Measurements from ENCODE around the gene COL6A2.

Gene COL6A2

DNA sequence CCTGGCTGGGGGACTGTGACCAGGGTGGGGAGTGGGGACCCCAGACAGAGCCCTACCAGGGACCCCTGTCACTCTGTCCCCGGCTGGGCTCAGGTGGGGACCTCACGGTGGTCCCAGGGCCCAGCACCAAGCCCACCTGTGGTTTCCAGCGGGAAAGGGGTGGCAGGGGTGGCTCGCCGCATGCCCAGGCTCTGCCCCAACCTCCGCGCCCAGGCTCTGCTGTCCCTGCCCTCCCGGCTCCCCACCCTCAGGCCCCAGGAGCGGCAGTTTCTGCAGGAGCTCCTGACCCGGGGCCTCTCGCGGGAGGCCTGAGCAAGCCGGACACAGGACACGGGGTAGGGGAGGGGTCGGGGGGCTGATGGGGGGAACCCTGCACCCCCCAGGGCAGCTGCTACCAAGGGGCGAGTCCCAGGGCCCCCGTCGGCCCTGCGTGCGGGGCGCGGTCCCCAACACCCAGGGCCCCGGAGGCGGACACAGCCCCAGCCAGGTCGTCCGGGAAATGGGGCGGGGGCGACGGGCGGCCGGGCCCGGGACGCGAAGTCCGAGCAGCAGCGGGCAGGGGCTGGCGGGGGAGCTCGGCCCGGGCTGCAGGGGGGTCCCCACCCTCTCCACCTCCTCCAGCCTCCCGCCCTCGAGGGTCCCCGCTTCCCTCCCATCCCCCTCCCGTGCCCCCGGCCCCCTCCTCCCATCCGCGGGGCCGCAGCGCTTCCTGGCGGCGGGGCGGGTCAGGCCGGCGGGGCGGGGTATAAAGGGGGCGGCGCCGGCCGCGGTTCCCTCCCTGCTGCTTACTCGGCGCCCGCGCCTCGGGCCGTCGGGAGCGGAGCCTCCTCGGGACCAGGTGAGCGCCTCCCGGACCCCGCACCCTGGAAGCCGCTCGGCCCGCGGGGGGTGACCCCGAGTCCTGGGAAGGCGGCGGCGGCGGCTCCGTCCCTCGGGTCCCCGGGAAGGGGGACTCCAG is at the start of gene COL6A2:
Gene COL6A2 (plus strand): TSS at position 777 of the 958 bp plus-strand sequence.
- ATAC-seq (ENCODE audit: low read depth) (peak; percentile 88), DNase-seq (ENCODE audit: low spot score) (peak; percentile 49)
- peak within 1 kb of the TSS; percentile 45 for H3K4me3 ChIP-seq (ENCODE audit: severe bottlenecking)
- no peak within 1 kb of the TSS for H3K27ac ChIP-seq (ENCODE audit: poor library complexity, severe bottlenecking)
- TF ChIP-seq, protein P1, sequence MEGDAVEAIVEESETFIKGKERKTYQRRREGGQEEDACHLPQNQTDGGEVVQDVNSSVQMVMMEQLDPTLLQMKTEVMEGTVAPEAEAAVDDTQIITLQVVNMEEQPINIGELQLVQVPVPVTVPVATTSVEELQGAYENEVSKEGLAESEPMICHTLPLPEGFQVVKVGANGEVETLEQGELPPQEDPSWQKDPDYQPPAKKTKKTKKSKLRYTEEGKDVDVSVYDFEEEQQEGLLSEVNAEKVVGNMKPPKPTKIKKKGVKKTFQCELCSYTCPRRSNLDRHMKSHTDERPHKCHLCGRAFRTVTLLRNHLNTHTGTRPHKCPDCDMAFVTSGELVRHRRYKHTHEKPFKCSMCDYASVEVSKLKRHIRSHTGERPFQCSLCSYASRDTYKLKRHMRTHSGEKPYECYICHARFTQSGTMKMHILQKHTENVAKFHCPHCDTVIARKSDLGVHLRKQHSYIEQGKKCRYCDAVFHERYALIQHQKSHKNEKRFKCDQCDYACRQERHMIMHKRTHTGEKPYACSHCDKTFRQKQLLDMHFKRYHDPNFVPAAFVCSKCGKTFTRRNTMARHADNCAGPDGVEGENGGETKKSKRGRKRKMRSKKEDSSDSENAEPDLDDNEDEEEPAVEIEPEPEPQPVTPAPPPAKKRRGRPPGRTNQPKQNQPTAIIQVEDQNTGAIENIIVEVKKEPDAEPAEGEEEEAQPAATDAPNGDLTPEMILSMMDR (IDR thresholded peaks at IDR 0.05; ENCODE audit: poor library complexity, severe bottlenecking) = peak; percentile 38
- H3K9me3 ChIP-seq (ENCODE audit: severe bottlenecking) = peaks cover 3% of the 10 kb centered on the region
- H3K4me1 ChIP-seq (ENCODE audit: insufficient read depth, poor library complexity, severe bottlenecking) = no peaks in the 10 kb centered on the region
- H3K27me3 ChIP-seq (ENCODE audit: insufficient read depth, poor library complexity, severe bottlenecking) = peaks cover 14% of the 10 kb centered on the region
- 0 out of 2 replicates have a peak, but pooled peaks cover 3% of the 10 kb centered on the region for H3K36me3 ChIP-seq (ENCODE audit: low read depth)

DNA sequence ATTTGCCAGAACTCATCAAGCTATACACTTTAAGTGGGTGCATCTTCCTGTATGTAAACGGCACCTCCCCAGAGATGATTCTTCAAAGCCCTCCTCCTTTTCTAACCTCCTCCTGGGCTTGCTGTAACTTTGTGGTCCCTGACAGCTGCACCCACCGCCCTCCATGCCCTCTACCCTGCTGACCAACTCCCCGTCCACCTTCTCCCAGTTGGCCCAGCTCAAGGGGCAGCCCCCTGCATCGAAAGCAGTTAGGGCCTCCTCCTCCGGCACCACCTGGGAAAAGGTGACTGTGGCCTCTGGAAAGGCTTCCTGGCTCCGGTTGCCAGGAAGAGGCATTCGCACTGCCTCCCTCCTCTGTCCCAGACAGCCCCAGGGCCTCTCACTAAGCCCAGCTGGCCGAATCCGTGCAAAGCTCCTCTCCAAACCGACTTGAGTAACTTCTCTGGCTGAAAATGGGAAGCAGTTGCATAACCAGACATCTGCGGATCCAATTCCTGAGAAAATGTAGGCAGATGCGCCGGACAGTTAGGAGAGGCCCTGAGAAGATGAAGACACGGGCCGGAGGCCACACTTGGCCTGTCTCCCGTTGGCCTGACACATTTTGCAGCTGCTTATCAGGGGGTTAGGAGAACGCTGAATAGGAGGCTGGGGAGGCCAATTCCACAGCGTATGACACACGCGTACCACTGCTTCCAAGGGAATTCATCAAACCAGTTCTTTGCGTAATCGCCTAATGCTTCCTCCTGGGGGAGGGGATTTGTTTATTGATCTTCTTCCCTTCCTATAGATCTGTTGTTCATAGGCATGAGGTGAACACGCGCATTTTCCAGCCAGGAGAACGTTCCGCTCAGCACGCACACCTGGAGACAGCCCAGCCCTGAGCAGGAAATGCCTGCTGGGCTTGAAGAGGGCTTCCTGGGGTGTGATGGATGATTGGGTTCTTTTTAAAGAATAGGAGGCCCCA is 48.7 kb upstream of the COL6A2 start:
- H3K27me3 ChIP-seq (ENCODE audit: insufficient read depth, poor library complexity, severe bottlenecking) = no peaks in the 10 kb centered on the region
- peak; percentile 77 for DNase-seq (ENCODE audit: low spot score)
- ATAC-seq (ENCODE audit: low read depth) = peak; percentile 91
- peaks cover 16% of the 10 kb centered on the region for H3K4me1 ChIP-seq (ENCODE audit: insufficient read depth, poor library complexity, severe bottlenecking)
- no peaks in the 10 kb centered on the region for H3K36me3 ChIP-seq (ENCODE audit: low read depth)
- TF ChIP-seq, protein P1 (IDR thresholded peaks at IDR 0.05; ENCODE audit: poor library complexity, severe bottlenecking) = no peak
- H3K4me3 ChIP-seq (ENCODE audit: severe bottlenecking) = no peak overlapping the region
- H3K27ac ChIP-seq (ENCODE audit: poor library complexity, severe bottlenecking) = peak overlapping the region; percentile 88
- H3K9me3 ChIP-seq (ENCODE audit: severe bottlenecking) = no peaks in the 10 kb centered on the region

DNA sequence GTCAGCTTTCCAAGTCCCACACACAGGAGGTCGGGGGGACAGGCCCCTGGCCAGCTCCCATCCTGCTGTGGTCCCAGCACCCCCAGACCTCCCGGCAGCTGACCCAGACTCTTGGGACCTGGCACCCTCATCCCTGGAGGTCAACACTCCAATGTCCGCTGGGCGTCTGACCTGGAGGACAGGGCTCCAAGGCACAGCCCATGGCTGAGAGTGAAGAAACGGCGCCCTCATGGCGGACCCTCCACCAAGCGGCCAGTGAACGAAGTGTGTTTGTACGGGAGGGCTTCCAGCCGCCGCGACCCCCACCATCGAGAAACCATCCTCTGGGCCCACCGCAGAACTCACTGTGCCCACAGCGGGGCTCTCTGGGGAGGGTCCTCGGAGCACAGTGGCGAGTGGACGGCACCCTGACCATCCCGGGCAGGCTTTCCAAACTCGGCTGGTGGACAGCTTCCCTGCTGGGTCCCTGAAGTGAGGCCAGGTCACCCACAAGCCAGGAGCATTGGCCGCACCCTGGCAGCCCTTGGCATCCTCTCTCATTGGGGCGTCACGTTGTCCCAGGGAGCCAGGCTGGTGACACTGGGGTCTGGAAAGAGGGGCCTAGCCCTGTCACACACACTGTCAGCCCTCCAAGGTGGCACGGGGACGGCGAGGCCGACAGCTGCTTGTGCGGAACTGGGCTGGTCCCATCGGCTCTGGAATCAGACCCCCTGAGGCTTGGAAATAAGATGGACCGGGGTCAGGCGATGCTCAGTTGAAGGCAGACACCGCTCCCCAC is 47.8 kb upstream of the COL6A2 start:
- no peaks in the 10 kb centered on the region for H3K9me3 ChIP-seq (ENCODE audit: severe bottlenecking)
- no peak for DNase-seq (ENCODE audit: low spot score)
- no peaks in the 10 kb centered on the region for H3K27me3 ChIP-seq (ENCODE audit: insufficient read depth, poor library complexity, severe bottlenecking)
- ATAC-seq (ENCODE audit: low read depth) = no peak
- TF ChIP-seq, protein P1 (IDR thresholded peaks at IDR 0.05; ENCODE audit: poor library complexity, severe bottlenecking) = no peak
- no peaks in the 10 kb centered on the region for H3K36me3 ChIP-seq (ENCODE audit: low read depth)
- H3K27ac ChIP-seq (ENCODE audit: poor library complexity, severe bottlenecking) = peak overlapping the region; percentile 88
- peaks cover 16% of the 10 kb centered on the region for H3K4me1 ChIP-seq (ENCODE audit: insufficient read depth, poor library complexity, severe bottlenecking)
- H3K4me3 ChIP-seq (ENCODE audit: severe bottlenecking) = no peak overlapping the region

DNA sequence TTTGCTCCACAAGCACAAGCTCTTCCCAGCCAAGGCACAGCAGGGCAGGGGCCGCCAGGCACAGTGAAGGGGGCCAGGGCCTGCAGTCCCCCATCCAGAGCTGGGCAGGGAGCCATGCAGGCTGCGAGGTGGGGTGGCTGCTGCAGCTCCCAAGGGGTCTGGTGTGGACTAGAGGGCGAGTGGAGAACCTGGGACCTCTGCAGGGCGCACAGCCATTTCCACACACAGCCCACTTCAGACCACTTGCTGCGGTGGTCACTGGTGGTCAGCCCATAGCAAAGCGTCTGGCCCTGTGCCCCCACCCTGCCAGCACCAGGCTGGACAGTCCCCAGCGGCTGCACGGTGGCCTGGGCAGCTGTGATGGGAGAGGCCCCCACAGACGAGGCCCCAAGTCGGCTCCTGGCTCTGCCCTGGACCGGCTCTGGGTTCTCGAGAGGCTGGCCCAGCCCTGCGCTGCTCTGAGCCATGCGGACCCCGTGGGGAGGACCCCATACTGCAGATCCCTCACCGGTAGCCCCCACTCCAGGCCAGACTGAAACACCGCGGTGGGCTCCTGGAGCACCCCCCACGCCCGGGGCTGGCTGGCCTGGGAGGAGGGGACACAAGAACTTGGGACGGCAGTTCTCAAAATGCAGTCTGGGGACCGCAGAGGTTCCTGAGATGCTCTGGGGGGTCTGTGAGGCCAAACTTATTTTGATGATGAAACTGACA is 47.1 kb upstream of the COL6A2 start:
- ATAC-seq (ENCODE audit: low read depth) = no peak
- TF ChIP-seq, protein P1 (IDR thresholded peaks at IDR 0.05; ENCODE audit: poor library complexity, severe bottlenecking) = no peak
- H3K27ac ChIP-seq (ENCODE audit: poor library complexity, severe bottlenecking) = peak overlapping the region; percentile 88

More for the DNA sequence above, 47.1 kb upstream of the COL6A2 start:
- no peaks in the 10 kb centered on the region for H3K36me3 ChIP-seq (ENCODE audit: low read depth)
- DNase-seq (ENCODE audit: low spot score) = peak; percentile 58
- H3K9me3 ChIP-seq (ENCODE audit: severe bottlenecking) = no peaks in the 10 kb centered on the region
- H3K27me3 ChIP-seq (ENCODE audit: insufficient read depth, poor library complexity, severe bottlenecking) = no peaks in the 10 kb centered on the region
- no peak overlapping the region for H3K4me3 ChIP-seq (ENCODE audit: severe bottlenecking)
- peaks cover 16% of the 10 kb centered on the region for H3K4me1 ChIP-seq (ENCODE audit: insufficient read depth, poor library complexity, severe bottlenecking)

All from RWPE2 (cell line).